ENCODE results near the gene GCK.

The GCK gene

DNA sequence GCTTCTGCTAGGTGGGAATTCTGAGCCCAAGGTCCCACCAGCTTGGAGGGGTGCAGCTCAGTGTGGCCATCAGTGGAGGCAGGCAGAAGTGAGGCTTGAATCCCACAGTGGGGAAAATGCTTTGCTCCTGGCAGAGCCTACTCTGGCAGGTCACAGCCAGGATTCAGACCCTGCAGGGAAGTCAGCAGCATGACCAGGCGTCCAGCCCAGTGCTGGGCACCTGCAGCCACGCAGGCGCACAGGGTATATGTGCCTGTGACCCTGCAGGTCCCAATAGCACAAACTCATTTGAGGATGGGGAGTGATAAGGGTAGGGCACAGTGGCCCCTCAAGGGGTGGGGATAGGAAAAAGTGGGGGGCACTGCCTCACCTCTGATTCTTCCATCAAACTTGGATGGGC is 93.5 kb downstream of the GCK start (continued):
- TF ChIP-seq, protein P1, sequence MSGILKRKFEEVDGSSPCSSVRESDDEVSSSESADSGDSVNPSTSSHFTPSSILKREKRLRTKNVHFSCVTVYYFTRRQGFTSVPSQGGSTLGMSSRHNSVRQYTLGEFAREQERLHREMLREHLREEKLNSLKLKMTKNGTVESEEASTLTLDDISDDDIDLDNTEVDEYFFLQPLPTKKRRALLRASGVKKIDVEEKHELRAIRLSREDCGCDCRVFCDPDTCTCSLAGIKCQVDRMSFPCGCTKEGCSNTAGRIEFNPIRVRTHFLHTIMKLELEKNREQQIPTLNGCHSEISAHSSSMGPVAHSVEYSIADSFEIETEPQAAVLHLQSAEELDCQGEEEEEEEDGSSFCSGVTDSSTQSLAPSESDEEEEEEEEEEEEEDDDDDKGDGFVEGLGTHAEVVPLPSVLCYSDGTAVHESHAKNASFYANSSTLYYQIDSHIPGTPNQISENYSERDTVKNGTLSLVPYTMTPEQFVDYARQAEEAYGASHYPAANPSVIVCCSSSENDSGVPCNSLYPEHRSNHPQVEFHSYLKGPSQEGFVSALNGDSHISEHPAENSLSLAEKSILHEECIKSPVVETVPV (CRISPR knock-in tag; IDR thresholded peaks at IDR 0.05), result no peak
- TF ChIP-seq GLIS3 (CRISPR knock-in tag; IDR thresholded peaks at IDR 0.05), result no peak
- no peak for TF ChIP-seq TCF4 (CRISPR knock-in tag; IDR thresholded peaks at IDR 0.05; ENCODE audit: borderline replicate concordance)
- no peak for TF ChIP-seq RARB (CRISPR knock-in tag; IDR thresholded peaks at IDR 0.05)
- no peak for TF ChIP-seq PPARA (CRISPR knock-in tag; IDR thresholded peaks at IDR 0.05; ENCODE audit: borderline replicate concordance)

DNA sequence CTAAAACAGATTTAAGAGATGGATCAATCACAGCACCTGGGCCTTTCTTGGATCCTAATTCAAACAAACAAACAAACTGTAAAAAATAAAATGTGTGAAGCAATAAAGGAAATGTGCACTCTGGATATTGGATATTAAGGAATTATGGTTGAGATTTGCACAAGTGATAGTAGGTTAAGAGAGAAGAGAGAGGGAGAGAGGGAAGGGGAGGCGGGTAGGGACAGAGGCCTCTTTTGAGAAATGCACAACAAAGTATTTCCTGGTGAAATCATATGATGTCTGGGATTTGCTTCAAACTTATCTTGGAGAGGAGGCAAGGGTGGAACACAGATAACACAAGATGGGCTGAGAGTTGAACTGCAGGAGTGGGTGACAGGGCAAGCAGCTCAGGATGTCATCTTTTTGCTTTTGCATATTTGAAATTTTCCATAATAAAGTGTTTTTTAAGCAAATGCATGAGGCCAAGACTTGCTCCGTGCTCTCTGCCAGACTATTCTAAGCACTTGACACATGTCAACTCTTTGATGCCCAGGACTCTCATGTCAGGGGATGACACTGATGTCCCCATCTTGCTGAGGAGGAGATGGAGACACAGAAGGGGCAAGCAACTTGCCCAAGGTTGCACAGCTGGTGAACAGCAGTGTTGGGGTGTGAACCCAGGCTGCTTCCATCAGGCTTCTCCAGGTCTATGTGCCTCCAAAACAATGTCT is 94.2 kb downstream of the GCK start:
- peak; percentile 13; the same call in 1 of the 3 replicates for ATAC-seq
- TF ChIP-seq ARNTL (CRISPR knock-in tag; IDR thresholded peaks at IDR 0.05; ENCODE audit: borderline replicate concordance, low read depth) (no peak), ESRRG (CRISPR knock-in tag; IDR thresholded peaks at IDR 0.05) (no peak), CSDC2 (CRISPR knock-in tag; IDR thresholded peaks at IDR 0.05) (no peak)
- TF ChIP-seq, protein P2, sequence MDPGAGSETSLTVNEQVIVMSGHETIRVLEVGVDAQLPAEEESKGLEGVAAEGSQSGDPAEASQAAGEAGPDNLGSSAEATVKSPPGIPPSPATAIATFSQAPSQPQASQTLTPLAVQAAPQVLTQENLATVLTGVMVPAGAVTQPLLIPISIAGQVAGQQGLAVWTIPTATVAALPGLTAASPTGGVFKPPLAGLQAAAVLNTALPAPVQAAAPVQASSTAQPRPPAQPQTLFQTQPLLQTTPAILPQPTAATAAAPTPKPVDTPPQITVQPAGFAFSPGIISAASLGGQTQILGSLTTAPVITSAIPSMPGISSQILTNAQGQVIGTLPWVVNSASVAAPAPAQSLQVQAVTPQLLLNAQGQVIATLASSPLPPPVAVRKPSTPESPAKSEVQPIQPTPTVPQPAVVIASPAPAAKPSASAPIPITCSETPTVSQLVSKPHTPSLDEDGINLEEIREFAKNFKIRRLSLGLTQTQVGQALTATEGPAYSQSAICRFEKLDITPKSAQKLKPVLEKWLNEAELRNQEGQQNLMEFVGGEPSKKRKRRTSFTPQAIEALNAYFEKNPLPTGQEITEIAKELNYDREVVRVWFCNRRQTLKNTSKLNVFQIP (CRISPR knock-in tag; IDR thresholded peaks at IDR 0.05; ENCODE audit: borderline replicate concordance, low read depth), result no peak
- TF ChIP-seq, protein P3, sequence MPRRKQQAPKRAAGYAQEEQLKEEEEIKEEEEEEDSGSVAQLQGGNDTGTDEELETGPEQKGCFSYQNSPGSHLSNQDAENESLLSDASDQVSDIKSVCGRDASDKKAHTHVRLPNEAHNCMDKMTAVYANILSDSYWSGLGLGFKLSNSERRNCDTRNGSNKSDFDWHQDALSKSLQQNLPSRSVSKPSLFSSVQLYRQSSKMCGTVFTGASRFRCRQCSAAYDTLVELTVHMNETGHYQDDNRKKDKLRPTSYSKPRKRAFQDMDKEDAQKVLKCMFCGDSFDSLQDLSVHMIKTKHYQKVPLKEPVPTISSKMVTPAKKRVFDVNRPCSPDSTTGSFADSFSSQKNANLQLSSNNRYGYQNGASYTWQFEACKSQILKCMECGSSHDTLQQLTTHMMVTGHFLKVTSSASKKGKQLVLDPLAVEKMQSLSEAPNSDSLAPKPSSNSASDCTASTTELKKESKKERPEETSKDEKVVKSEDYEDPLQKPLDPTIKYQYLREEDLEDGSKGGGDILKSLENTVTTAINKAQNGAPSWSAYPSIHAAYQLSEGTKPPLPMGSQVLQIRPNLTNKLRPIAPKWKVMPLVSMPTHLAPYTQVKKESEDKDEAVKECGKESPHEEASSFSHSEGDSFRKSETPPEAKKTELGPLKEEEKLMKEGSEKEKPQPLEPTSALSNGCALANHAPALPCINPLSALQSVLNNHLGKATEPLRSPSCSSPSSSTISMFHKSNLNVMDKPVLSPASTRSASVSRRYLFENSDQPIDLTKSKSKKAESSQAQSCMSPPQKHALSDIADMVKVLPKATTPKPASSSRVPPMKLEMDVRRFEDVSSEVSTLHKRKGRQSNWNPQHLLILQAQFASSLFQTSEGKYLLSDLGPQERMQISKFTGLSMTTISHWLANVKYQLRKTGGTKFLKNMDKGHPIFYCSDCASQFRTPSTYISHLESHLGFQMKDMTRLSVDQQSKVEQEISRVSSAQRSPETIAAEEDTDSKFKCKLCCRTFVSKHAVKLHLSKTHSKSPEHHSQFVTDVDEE (CRISPR knock-in tag; IDR thresholded peaks at IDR 0.05), result no peak

DNA sequence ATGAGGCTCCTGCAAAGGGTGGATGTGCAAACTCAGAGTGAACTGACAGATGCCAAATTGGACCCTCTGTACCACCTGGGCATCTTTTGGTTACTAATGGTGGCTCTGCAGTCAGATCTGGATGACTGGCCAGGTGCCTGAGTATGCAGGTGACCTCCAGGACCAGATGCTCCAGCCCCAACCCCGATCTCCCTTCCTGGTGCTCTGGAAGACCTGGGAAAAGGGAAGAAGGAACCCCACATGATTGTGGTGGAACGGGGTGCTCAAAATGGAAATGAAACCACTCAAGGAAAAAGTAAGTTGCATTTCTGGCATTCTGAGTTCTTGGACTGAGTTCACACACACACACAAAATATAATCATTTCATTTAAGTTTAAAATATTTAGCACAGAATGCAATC is 94.9 kb downstream of the GCK start:
- TF ChIP-seq RARB (CRISPR knock-in tag; IDR thresholded peaks at IDR 0.05) (no peak), ZC3H10 (CRISPR knock-in tag; IDR thresholded peaks at IDR 0.05) (no peak)
- ATAC-seq, result no peak
